IMR-90 (cell line): ENCODE results near the gene APOB. TPM values are rescaled to one million over a fixed set of nuclear protein-coding genes. Genes with fewer than 3 reads are reported as not detected.

Source experiments
- ATAC-seq: fragments of 200-7000 bp; cut with Tn5 transposase; 2 replicates; pipeline ENCODE4 v1.9.1; 2020; ENCODE audit warnings: low read depth, mild to moderate bottlenecking, moderate library complexity
- BruUV-seq: library from RNA; stranded (reverse); fragments of 400-500 nt; replicated peaks from 2 replicates; lab custom pipeline; 2021; lab: Mats Ljungman, UMichigan
- CTCF ChIA-PET: fragments of 300-600 bp; formaldehyde crosslinking; extraction: SDS; loops from one replicate; lab custom pipeline; 2021; ENCODE audit warnings: antibody characterized with exemption; lab: Yijun Ruan, JAX
- POLR2A ChIA-PET: fragments of 300-600 bp; sonication (Branson Sonifier 250); formaldehyde crosslinking; loops from one replicate; lab custom pipeline; 2022; ENCODE audit warnings: antibody characterized with exemption; ENCODE audit not compliant: unreplicated experiment; lab: Charles Lee
- DNase-seq: peaks from one replicate; pipeline ENCODE4 v3.0.0; 2013
- H2AFZ ChIP-seq: replicated peaks from 2 replicates; pipeline ENCODE3; 2013; ENCODE audit warnings: low read length, mild to moderate bottlenecking; ENCODE audit not compliant: poor library complexity
- H2AK5ac ChIP-seq: 2 replicates; pipeline ENCODE4 v1.6.1; 2013; ENCODE audit warnings: low read depth, low read length, inconsistent platforms
- H2AK9ac ChIP-seq: replicated peaks from 2 replicates; pipeline ENCODE3; 2013; ENCODE audit warnings: mild to moderate bottlenecking, low read depth, low read length, moderate library complexity; ENCODE audit not compliant: poor library complexity
- H2BK120ac ChIP-seq: 2 replicates; pipeline ENCODE4 v1.6.1; 2013; ENCODE audit warnings: low read depth, low read length, inconsistent platforms
- H2BK15ac ChIP-seq: 3 replicates; pipeline ENCODE4 v1.6.1; 2013; ENCODE audit warnings: low read depth, low read length, inconsistent platforms
- H2BK20ac ChIP-seq: 2 replicates; pipeline ENCODE4 v1.6.1; 2013; ENCODE audit warnings: low read depth, mild to moderate bottlenecking, inconsistent platforms, low read length, moderate library complexity
- H2BK5ac ChIP-seq: 2 replicates; pipeline ENCODE4 v1.6.1; 2013; ENCODE audit warnings: mild to moderate bottlenecking, low read depth, low read length, inconsistent platforms; ENCODE audit not compliant: poor library complexity, severe bottlenecking
- H3K14ac ChIP-seq: replicated peaks from 2 replicates; pipeline ENCODE4 v1.6.1; 2013; ENCODE audit warnings: low read depth, low read length, inconsistent platforms
- H3K18ac ChIP-seq: 2 replicates; pipeline ENCODE4 v1.6.1; 2013; ENCODE audit warnings: low read depth, low read length, control low read depth
- H3K23ac ChIP-seq: 2 replicates; pipeline ENCODE4 v1.6.1; 2013; ENCODE audit warnings: low read depth, low read length, inconsistent platforms
- H3K27ac ChIP-seq: 2 replicates; pipeline ENCODE4 v1.5.1; 2013; ENCODE audit warnings: mild to moderate bottlenecking, control low read depth, low read length; ENCODE audit not compliant: insufficient read depth
- H3K27me3 ChIP-seq: 2 replicates; pipeline ENCODE4 v1.6.1; 2013; ENCODE audit warnings: low read length; ENCODE audit not compliant: control insufficient read depth, insufficient read depth
- H3K36me3 ChIP-seq: 2 replicates; pipeline ENCODE4 v1.6.1; 2013; ENCODE audit warnings: low read length, mixed read lengths; ENCODE audit not compliant: control insufficient read depth, insufficient read depth
- H3K4ac ChIP-seq: 2 replicates; pipeline ENCODE4 v1.6.1; 2013; ENCODE audit warnings: low read depth, low read length, inconsistent platforms
- H3K4me1 ChIP-seq: 2 replicates; pipeline ENCODE4 v1.6.1; 2013; ENCODE audit warnings: low read length, mixed read lengths; ENCODE audit not compliant: control insufficient read depth, insufficient read depth
- H3K4me2 ChIP-seq: 2 replicates; pipeline ENCODE4 v1.6.1; 2013; ENCODE audit warnings: low read depth, mild to moderate bottlenecking, control low read depth, low read length, moderate library complexity
- H3K4me3 ChIP-seq: 2 replicates; pipeline ENCODE4 v1.5.1; 2013; ENCODE audit warnings: low read depth, mild to moderate bottlenecking, control low read depth, low read length, moderate library complexity; ENCODE audit not compliant: insufficient read depth
- H3K56ac ChIP-seq: 2 replicates; pipeline ENCODE4 v1.6.1; 2013; ENCODE audit warnings: low read length, inconsistent platforms; ENCODE audit not compliant: insufficient read depth; ENCODE audit errors: extremely low read depth
- H3K79me1 ChIP-seq, 2 experiments: 2 replicates each; pipeline ENCODE4 v1.6.1; 2013; ENCODE audit warnings: low read length in 2 of 2, inconsistent platforms in 1 of 2, low read depth in 1 of 2
- H3K9ac ChIP-seq: 2 replicates; pipeline ENCODE4 v1.6.1; 2013; ENCODE audit warnings: low read depth, low read length, control low read depth
- H3K9me1 ChIP-seq: 2 replicates; pipeline ENCODE4 v1.6.1; 2013; ENCODE audit warnings: low read length, inconsistent platforms; ENCODE audit not compliant: insufficient read depth
- H3K9me3 ChIP-seq: 2 replicates; pipeline ENCODE4 v1.6.1; 2013; ENCODE audit warnings: low read length; ENCODE audit not compliant: control insufficient read depth, insufficient read depth
- H4K20me1 ChIP-seq: 2 replicates; pipeline ENCODE4 v1.6.1; 2013; ENCODE audit warnings: low read length, inconsistent platforms; ENCODE audit not compliant: insufficient read depth
- H4K5ac ChIP-seq: 2 replicates; pipeline ENCODE4 v1.6.1; 2013; ENCODE audit warnings: mild to moderate bottlenecking, low read depth, low read length, control low read depth
- H4K8ac ChIP-seq, 2 experiments: 2 replicates each; pipeline ENCODE4 v1.6.1; 2013; ENCODE audit warnings: low read depth in 2 of 2, low read length in 2 of 2, control low read depth in 1 of 2, inconsistent platforms in 1 of 2
- H4K91ac ChIP-seq: 2 replicates; pipeline ENCODE4 v1.6.1; 2013; ENCODE audit warnings: low read depth, low read length, inconsistent platforms; ENCODE audit not compliant: insufficient read depth
- BHLHE40 ChIP-seq: fragments of 150-350 bp; IDR thresholded peaks from 2 replicates; pipeline ENCODE4 v1.6.1; 2016; ENCODE audit warnings: mild to moderate bottlenecking, low read depth, low read length
- CEBPB ChIP-seq: IDR thresholded peaks from 2 replicates; pipeline ENCODE4 v1.6.1; 2012; ENCODE audit warnings: low read depth, low read length, improper control_type of control experiment
- CHD1 ChIP-seq: IDR thresholded peaks from 2 replicates; pipeline ENCODE4 v1.6.1; 2012; ENCODE audit warnings: low read depth, low read length, improper control_type of control experiment
- CTCF ChIP-seq: conservative IDR thresholded peaks from 2 replicates; pipeline ENCODE4 v1.5.1; 2012; ENCODE audit warnings: mild to moderate bottlenecking, low read depth, low read length, improper control_type of control experiment
- ELK1 ChIP-seq: fragments of 150-350 bp; IDR thresholded peaks from 2 replicates; pipeline ENCODE4 v1.6.1; 2016; ENCODE audit warnings: low read depth, mild to moderate bottlenecking, low read length, moderate library complexity, borderline replicate concordance
- FOS ChIP-seq: fragments of 150-350 bp; IDR thresholded peaks from 2 replicates; pipeline ENCODE4 v1.6.1; 2016; ENCODE audit warnings: low read depth, low read length
- MAFK ChIP-seq: IDR thresholded peaks from 2 replicates; pipeline ENCODE4 v1.6.1; 2012; ENCODE audit warnings: low read depth, low read length, improper control_type of control experiment
- MAZ ChIP-seq: IDR thresholded peaks from 2 replicates; pipeline ENCODE4 v1.6.1; 2012; ENCODE audit warnings: low read depth, mild to moderate bottlenecking, low read length, improper control_type of control experiment, moderate library complexity, borderline replicate concordance
- NFE2L2 ChIP-seq: fragments of 150-350 bp; IDR thresholded peaks from 2 replicates; pipeline ENCODE4 v1.6.1; 2016; ENCODE audit warnings: low read depth, mild to moderate bottlenecking, low read length
- RAD21 ChIP-seq: IDR thresholded peaks from 2 replicates; pipeline ENCODE4 v1.6.1; 2012; ENCODE audit warnings: low read length, improper control_type of control experiment
- RCOR1 ChIP-seq: IDR thresholded peaks from 2 replicates; pipeline ENCODE4 v1.6.1; 2012; ENCODE audit warnings: mild to moderate bottlenecking, low read length, improper control_type of control experiment; ENCODE audit not compliant: insufficient replicate concordance
- RFX5 ChIP-seq: IDR thresholded peaks from 2 replicates; pipeline ENCODE4 v1.8.0; 2012; ENCODE audit warnings: low read depth, mild to moderate bottlenecking, low read length, moderate library complexity
- USF2 ChIP-seq: fragments of 150-350 bp; IDR thresholded peaks from 2 replicates; pipeline ENCODE4 v1.6.1; 2017; ENCODE audit warnings: mild to moderate bottlenecking, antibody characterized with exemption, low read length, low read depth
- WGBS, 2 experiments: methylation state at CpG; one replicate each; pipeline versions ENCODE4 v1.1.5 to v1.1.7; 2013; ENCODE audit warnings: missing lambda C conversion rate in 2 of 2; ENCODE audit not compliant: insufficient read length in 1 of 2; ENCODE audit errors: extremely low coverage in 2 of 2; 5-methylcytosine and 5-hydroxymethylcytosine counted together
- dilution Hi-C: fragments of 300-500 bp; cut with HindIII; formaldehyde crosslinking; loops from one replicate; pipeline ENCODE4 v1.14.3; 2018; ENCODE audit warnings: low sequenced_read_pairs; ENCODE audit not compliant: unreplicated experiment
- in situ Hi-C: fragments of 300-500 bp; cut with MboI; formaldehyde crosslinking; loops from 3 replicates; pipeline ENCODE4 v1.14.3; 2019; ENCODE audit warnings: low sequenced_read_pairs, inconsistent platforms, mixed read lengths
- intact Hi-C: fragments of 100-400 bp; cut with micrococcal nuclease; formaldehyde crosslinking; loops from 2 replicates; pipeline ENCODE4 v1.10.0; 2022
- polyA plus RNA-seq, 3 experiments: library from polyadenylated mRNA; depleted of rRNA; stranded (reverse); fragments of >200 nt; gene quantifications; 2 replicates each; pipeline ENCODE4 v1.2.3, GENCODE V29; 2012; ENCODE audit warnings: low replicate concordance in 1 of 3
- total RNA-seq: library from RNA; depleted of rRNA; stranded (reverse); fragments of >200 nt; gene quantifications from 2 replicates; pipeline ENCODE4 v1.2.3, GENCODE V29; 2012

APOB gene
- total and polyA plus RNA-seq, 2 of the 4 experiments (the other 2 are of a cell fraction) = under 0.01 TPM; not detected in 1

- H2AFZ ChIP-seq = no peak overlapping the region
- H3K36me3 ChIP-seq = no peaks in the 10 kb centered on the region
- no peak for TF ChIP-seq CTCF
- no peak for TF ChIP-seq USF2
- no peak for TF ChIP-seq RFX5
- no peak for TF ChIP-seq BHLHE40
- no peak for TF ChIP-seq RCOR1
- TF ChIP-seq ELK1 = no peak
- no peak for TF ChIP-seq NFE2L2
- no peak for TF ChIP-seq MAFK
- TF ChIP-seq CEBPB = no peak
- TF ChIP-seq RAD21 = no peak
- TF ChIP-seq CHD1 = no peak
- TF ChIP-seq MAZ = no peak
- TF ChIP-seq FOS = no peak
- ATAC-seq (no peak), DNase-seq (no peak)
- dilution Hi-C loops = no loop called here
- H4K8ac ChIP-seq = no peak overlapping the region
- no peak overlapping the region for H3K27ac ChIP-seq
- H4K91ac ChIP-seq = no peak overlapping the region
- no peaks in the 10 kb centered on the region for H4K20me1 ChIP-seq
- H3K4ac ChIP-seq = no peak overlapping the region
- no peaks in the 10 kb centered on the region for H3K79me1 ChIP-seq
- no peaks in the 10 kb centered on the region for H3K27me3 ChIP-seq
- no peak overlapping the region for H3K18ac ChIP-seq
- WGBS, 2 experiments = no CpG with 5 or more reads among the region's 1 CpG
- H4K5ac ChIP-seq = no peak overlapping the region
- H3K4me1 ChIP-seq = no peaks in the 10 kb centered on the region
- no peak overlapping the region for H2BK20ac ChIP-seq
- BruUV-seq = no TSS peak
- no peak overlapping the region for H3K23ac ChIP-seq
- H3K4me2 ChIP-seq = no peak overlapping the region
- no peak overlapping the region for H3K56ac ChIP-seq
- H3K9me3 ChIP-seq = no peaks in the 10 kb centered on the region
- H3K9ac ChIP-seq = no peak overlapping the region
- no peak overlapping the region for H3K14ac ChIP-seq
- no peak overlapping the region for H2AK9ac ChIP-seq
- no peak overlapping the region for H3K4me3 ChIP-seq
- POLR2A ChIA-PET = no interaction called here
- H2BK15ac ChIP-seq = no peak overlapping the region
- CTCF ChIA-PET = no interaction called here
- H3K9me1 ChIP-seq = no peaks in the 10 kb centered on the region
- intact Hi-C loops = no loop called here
- no peak overlapping the region for H2BK5ac ChIP-seq
- no peak overlapping the region for H2AK5ac ChIP-seq
- in situ Hi-C loops = no loop called here
- no peak overlapping the region for H2BK120ac ChIP-seq
Measured at GRCh38 chr2:21083482-21083881, 39.6 kb upstream of the APOB start.
